Mesendoderm (in vitro differentiated cells): Measurements from ENCODE around the gene UBTD1.
A peak's percentile ranks its signal among the peaks of the same experiment; 100 is the strongest.

ENCODE experiments used
- DNase-seq: peaks from one replicate; pipeline ENCODE4 v3.0.0; 2013
- H2AK5ac ChIP-seq: 2 replicates; pipeline ENCODE4 v1.6.1; 2013; ENCODE audit warnings: low read length, inconsistent platforms
- H2BK120ac ChIP-seq: 2 replicates; pipeline ENCODE4 v1.6.1; 2013; ENCODE audit warnings: low read depth, mild to moderate bottlenecking, low read length, moderate library complexity, mixed read lengths
- H2BK15ac ChIP-seq: replicated peaks from 2 replicates; pipeline ENCODE4 v1.6.1; 2013; ENCODE audit warnings: low read depth, mild to moderate bottlenecking, moderate library complexity
- H2BK5ac ChIP-seq: 2 replicates; pipeline ENCODE4 v1.6.1; 2013; ENCODE audit warnings: low read length, inconsistent platforms
- H3K18ac ChIP-seq: 2 replicates; pipeline ENCODE4 v1.6.1; 2013; ENCODE audit warnings: mild to moderate bottlenecking, low read length, mixed read lengths
- H3K23ac ChIP-seq: one replicate; pipeline ENCODE4 v1.6.1; 2013; ENCODE audit warnings: low read length
- H3K27ac ChIP-seq: 2 replicates; pipeline ENCODE4 v1.5.1; 2013; ENCODE audit warnings: low read depth, mild to moderate bottlenecking, inconsistent platforms, low read length, moderate library complexity
- H3K27me3 ChIP-seq: 2 replicates; pipeline ENCODE4 v1.6.1; 2013; ENCODE audit warnings: low read length, control low read depth, mild to moderate bottlenecking, inconsistent platforms; ENCODE audit not compliant: insufficient read depth, poor library complexity
- H3K36me3 ChIP-seq: 2 replicates; pipeline ENCODE4 v1.6.1; 2013; ENCODE audit warnings: low read length, inconsistent platforms; ENCODE audit not compliant: control insufficient read depth, insufficient read depth
- H3K4ac ChIP-seq: one replicate; pipeline ENCODE4 v1.6.1; 2013; ENCODE audit warnings: low read depth, mild to moderate bottlenecking, low read length, moderate library complexity
- H3K4me1 ChIP-seq: 2 replicates; pipeline ENCODE4 v1.6.1; 2013; ENCODE audit warnings: low read depth, low read length, inconsistent platforms; ENCODE audit not compliant: control insufficient read depth
- H3K4me2 ChIP-seq: 2 replicates; pipeline ENCODE4 v1.6.1; 2013; ENCODE audit warnings: low read length
- H3K4me3 ChIP-seq: 2 replicates; pipeline ENCODE4 v1.5.1; 2013; ENCODE audit warnings: mild to moderate bottlenecking, low read length
- H3K56ac ChIP-seq: one replicate; pipeline ENCODE4 v1.6.1; 2013; ENCODE audit warnings: low read length
- H3K79me1 ChIP-seq: 2 replicates; pipeline ENCODE4 v1.6.1; 2013; ENCODE audit warnings: low read length, inconsistent platforms
- H3K79me2 ChIP-seq: 2 replicates; pipeline ENCODE4 v1.6.1; 2013; ENCODE audit warnings: mild to moderate bottlenecking, low read length; ENCODE audit not compliant: control insufficient read depth, insufficient read depth
- H3K9ac ChIP-seq: 2 replicates; pipeline ENCODE4 v1.6.1; 2013; ENCODE audit warnings: low read length, inconsistent platforms
- H4K5ac ChIP-seq: one replicate; pipeline ENCODE4 v1.6.1; 2013; ENCODE audit warnings: low read length
- H4K8ac ChIP-seq: one replicate; pipeline ENCODE4 v1.6.1; 2013; ENCODE audit warnings: low read depth, mild to moderate bottlenecking, control low read depth, low read length, moderate library complexity
- WGBS: extraction: QIAGEN DNeasy Blood & Tissue Kit; methylation state at CpG from one replicate; pipeline ENCODE4 v1.1.7; 2013; ENCODE audit warnings: low lambda C conversion rate, missing lambda C conversion rate; ENCODE audit not compliant: insufficient coverage; ENCODE audit errors: extremely low coverage; 5-methylcytosine and 5-hydroxymethylcytosine counted together

The UBTD1 gene

GRCh38 chr10:97570789-97571471 lies 72.2 kb downstream of the UBTD1 start:
- WGBS, result no CpG with 5 or more reads among the region's 5 CpGs
- Histone ChIP-seq H3K4ac (no peak overlapping the region), H3K4me3 (no peak overlapping the region), H3K18ac (no peak overlapping the region), H2BK5ac (no peak overlapping the region), H2BK120ac (no peak overlapping the region), H3K56ac (no peak overlapping the region), H3K27me3 (no peaks in the 10 kb centered on the region), H4K5ac (no peak overlapping the region), H3K4me1 (no peaks in the 10 kb centered on the region), H3K27ac (no peak overlapping the region), H3K23ac (no peak overlapping the region), H3K79me2 (no peaks in the 10 kb centered on the region), H2BK15ac (no peak overlapping the region), H4K8ac (no peak overlapping the region), H3K9ac (no peak overlapping the region), H3K79me1 (no peaks in the 10 kb centered on the region), H2AK5ac (no peak overlapping the region), H3K36me3 (no peaks in the 10 kb centered on the region), H3K4me2 (no peak overlapping the region)
- DNase-seq, result no peak

- H3K9ac ChIP-seq, result no peak overlapping the region
- H3K4me3 ChIP-seq, result no peak overlapping the region
- H3K4ac ChIP-seq, result no peak overlapping the region
- H2BK15ac ChIP-seq, result no peak overlapping the region
- no peaks in the 10 kb centered on the region for H3K4me1 ChIP-seq
- no peak overlapping the region for H4K8ac ChIP-seq
- DNase-seq, result no peak
- H3K27ac ChIP-seq, result no peak overlapping the region
- H3K18ac ChIP-seq, result no peak overlapping the region
- peak overlapping the region; percentile 11 for H3K23ac ChIP-seq
- no peak overlapping the region for H4K5ac ChIP-seq
- no peaks in the 10 kb centered on the region for H3K36me3 ChIP-seq
- no peak overlapping the region for H2BK120ac ChIP-seq
- H2AK5ac ChIP-seq, result no peak overlapping the region
- no peaks in the 10 kb centered on the region for H3K79me1 ChIP-seq
- no peak overlapping the region for H3K56ac ChIP-seq
- no peaks in the 10 kb centered on the region for H3K79me2 ChIP-seq
- no peaks in the 10 kb centered on the region for H3K27me3 ChIP-seq
- no CpG with 5 or more reads among the region's 3 CpGs for WGBS
- no peak overlapping the region for H3K4me2 ChIP-seq
- no peak overlapping the region for H2BK5ac ChIP-seq
Measured at GRCh38 chr10:97571622-97572021, 72.9 kb downstream of the UBTD1 start.

GRCh38 chr10:97572214-97572989 lies 73.7 kb downstream of the UBTD1 start, which contains the start of gene ANKRD2:
TSS of gene ANKRD2 (plus strand) at chr10:97572779. CDS start at chr10:97572789, 10 bp downstream.
- no peak within 1 kb of the TSS for H3K4me2 ChIP-seq
- no peaks in the 10 kb centered on the region for H3K4me1 ChIP-seq

GRCh38 chr10:97573021-97573420 lies 74.3 kb downstream of the UBTD1 start:
- Histone ChIP-seq H3K4ac (no peak overlapping the region), H3K27me3 (no peaks in the 10 kb centered on the region), H2BK5ac (no peak overlapping the region), H3K4me3 (no peak overlapping the region), H3K56ac (no peak overlapping the region), H3K9ac (no peak overlapping the region), H2BK15ac (no peak overlapping the region), H2AK5ac (no peak overlapping the region), H4K8ac (no peak overlapping the region), H3K36me3 (no peaks in the 10 kb centered on the region), H3K4me2 (no peak overlapping the region), H3K27ac (no peak overlapping the region), H3K18ac (no peak overlapping the region), H3K4me1 (no peaks in the 10 kb centered on the region), H3K79me1 (no peaks in the 10 kb centered on the region), H2BK120ac (no peak overlapping the region), H3K79me2 (no peaks in the 10 kb centered on the region), H4K5ac (no peak overlapping the region), H3K23ac (no peak overlapping the region)
- DNase-seq, result no peak
- WGBS, result no CpG with 5 or more reads among the region's 2 CpGs

More at GRCh38 chr10:97572214-97572989, 73.7 kb downstream of the UBTD1 start, which contains the start of gene ANKRD2:
- H2BK15ac ChIP-seq, result no peak within 1 kb of the TSS
- no peaks in the 10 kb centered on the region for H3K36me3 ChIP-seq
- no peak within 1 kb of the TSS for H4K8ac ChIP-seq
- no peaks in the 10 kb centered on the region for H3K79me2 ChIP-seq
- DNase-seq, result peak; percentile 91
- no peaks in the 10 kb centered on the region for H3K27me3 ChIP-seq
- no peak within 1 kb of the TSS for H3K27ac ChIP-seq
- H3K18ac ChIP-seq, result no peak within 1 kb of the TSS
- no peak within 1 kb of the TSS for H3K4ac ChIP-seq
- no peak within 1 kb of the TSS for H2BK5ac ChIP-seq
- H3K56ac ChIP-seq, result no peak within 1 kb of the TSS
- H3K9ac ChIP-seq, result no peak within 1 kb of the TSS
- no peak within 1 kb of the TSS for H2BK120ac ChIP-seq
- WGBS, result no CpG with 5 or more reads among the region's 16 CpGs
- no peak within 1 kb of the TSS for H3K4me3 ChIP-seq
- no peak within 1 kb of the TSS for H4K5ac ChIP-seq
- H3K23ac ChIP-seq, result peak within 1 kb of the TSS; percentile 11
- no peaks in the 10 kb centered on the region for H3K79me1 ChIP-seq
- no peak within 1 kb of the TSS for H2AK5ac ChIP-seq

- Histone ChIP-seq H2AK5ac (no peak overlapping the region), H3K23ac (no peak overlapping the region), H2BK120ac (no peak overlapping the region), H2BK15ac (no peak overlapping the region), H4K5ac (no peak overlapping the region), H3K27ac (no peak overlapping the region), H3K36me3 (no peaks in the 10 kb centered on the region), H2BK5ac (no peak overlapping the region), H3K4ac (no peak overlapping the region), H3K4me1 (no peaks in the 10 kb centered on the region), H3K56ac (no peak overlapping the region), H3K4me3 (no peak overlapping the region), H3K4me2 (no peak overlapping the region), H3K27me3 (no peaks in the 10 kb centered on the region), H3K79me2 (no peaks in the 10 kb centered on the region), H4K8ac (no peak overlapping the region), H3K9ac (no peak overlapping the region), H3K79me1 (no peaks in the 10 kb centered on the region), H3K18ac (no peak overlapping the region)
- DNase-seq, result no peak
- WGBS, result no CpG with 5 or more reads among the region's 2 CpGs
Measured at GRCh38 chr10:97573672-97574071, 74.9 kb downstream of the UBTD1 start.
